Activated CD8-positive, alpha-beta memory T cell treated with anti-CD3 and anti-CD28 coated beads for 24 hours (primary cell): ENCODE results near the gene CAND2.
A peak's percentile ranks its signal among the peaks of the same experiment; 100 is the strongest.
"Not testable (repeated sequence)": the region's sequence is repeated elsewhere in the genome, so short reads cannot be mapped to it uniquely, and the experiment has no call there.

Experiments used
- DNase-seq: peaks from one replicate; pipeline ENCODE4 v3.0.0-alpha.2; 2020

CAND2 gene

DNA sequence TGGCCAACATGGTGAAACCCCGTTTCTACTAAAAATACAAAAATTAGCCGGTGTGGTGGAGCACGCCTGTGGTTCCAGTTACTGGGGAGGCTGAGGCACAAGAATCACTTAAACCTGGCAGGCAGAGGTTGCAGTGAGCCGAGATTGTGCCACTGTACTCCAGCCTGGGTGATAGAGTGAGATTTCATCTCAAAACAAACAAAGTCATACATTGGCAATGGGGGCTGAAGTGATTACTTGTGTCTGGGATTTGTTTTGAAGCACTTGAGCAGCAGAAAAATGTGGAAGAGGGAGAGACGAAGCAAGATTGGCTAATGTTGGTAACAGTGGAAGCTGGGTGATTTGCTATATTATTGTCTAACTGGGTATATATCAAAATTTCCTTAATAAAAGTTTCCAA is 24.0 kb upstream of the CAND2 start:
- no peak for DNase-seq

GRCh38 chr3:12773030-12773709 is 23.3 kb upstream of the CAND2 start:
- DNase-seq: no peak

GRCh38 chr3:12773710-12774086 is 22.8 kb upstream of the CAND2 start:
- DNase-seq: no peak

GRCh38 chr3:12774619-12775018 is 21.9 kb upstream of the CAND2 start:
- no peak for DNase-seq

DNA sequence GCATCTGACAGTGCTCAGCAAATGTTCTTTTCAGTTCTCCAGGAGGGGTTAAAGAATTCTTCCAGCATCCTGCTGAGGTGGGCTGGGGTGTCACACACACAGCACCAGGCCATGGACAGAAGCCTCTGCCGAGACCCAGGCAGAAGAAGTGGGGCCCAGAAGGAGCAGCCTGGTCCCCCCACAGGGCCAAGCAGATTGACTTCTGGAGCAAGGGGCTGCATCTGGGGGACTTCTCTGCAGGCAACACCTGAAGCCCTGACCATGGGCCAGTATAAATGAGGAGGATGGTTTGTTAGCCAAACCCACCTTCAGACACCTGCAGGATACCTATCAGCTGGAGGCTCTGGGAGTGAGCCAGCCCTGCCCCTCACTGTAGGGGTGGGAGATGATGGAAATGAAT is 21.3 kb upstream of the CAND2 start:
- no peak for DNase-seq

GRCh38 chr3:12775970-12776369 is 20.5 kb upstream of the CAND2 start:
- not testable (repeated sequence) for DNase-seq

DNA sequence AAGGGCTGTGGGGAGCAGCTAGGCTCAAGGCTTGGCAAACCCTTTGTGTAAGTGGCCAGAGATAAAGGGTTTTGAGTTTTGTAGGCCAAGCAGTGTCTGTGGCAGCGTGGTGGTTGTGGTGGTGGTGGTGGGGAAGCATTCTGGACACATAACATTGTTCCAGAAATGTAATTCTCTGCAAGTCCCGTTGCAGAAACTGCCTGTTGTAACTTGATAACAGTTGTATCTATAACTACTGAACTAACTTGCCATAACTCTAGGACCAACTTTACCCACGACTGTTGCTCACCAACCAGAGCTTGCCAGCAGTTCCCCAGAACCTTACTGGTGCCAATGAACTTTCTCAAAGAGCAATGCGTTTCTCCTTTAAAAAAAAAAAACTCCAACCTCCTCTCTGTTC is 19.3 kb upstream of the CAND2 start:
- no peak for DNase-seq

GRCh38 chr3:12780751-12781150 is 15.7 kb upstream of the CAND2 start:
- DNase-seq: no peak

DNA sequence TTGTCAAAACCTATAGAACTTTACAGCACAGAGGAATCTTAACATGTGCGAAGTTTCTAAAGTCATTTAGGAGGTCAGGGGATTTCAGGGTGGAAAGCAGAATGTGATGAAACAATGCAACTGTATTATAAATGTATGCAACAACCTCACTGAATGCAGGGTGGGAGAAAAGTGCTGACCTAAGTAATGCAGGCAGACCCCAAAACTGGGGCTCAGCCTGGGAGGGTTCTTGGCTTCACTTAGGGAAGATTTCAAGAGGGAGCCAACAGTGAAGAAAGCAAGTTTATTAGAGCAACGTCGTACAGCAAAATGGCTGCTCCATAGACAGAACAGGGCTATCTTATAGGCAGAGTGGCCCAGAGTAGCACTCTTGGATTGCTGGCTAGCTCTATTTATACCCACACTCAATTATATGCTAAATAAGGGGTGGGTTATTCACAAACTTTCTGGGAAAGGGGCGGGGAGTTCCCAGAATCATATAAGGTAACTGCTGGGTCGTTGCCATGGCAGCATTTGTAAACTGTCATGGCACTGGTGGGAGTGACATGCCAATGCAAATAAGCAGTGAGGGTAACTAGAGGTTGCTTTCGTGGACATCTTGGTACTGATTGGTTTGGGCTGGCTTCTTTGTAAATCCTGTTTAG is 14.2 kb upstream of the CAND2 start:
- no peak for DNase-seq

DNA sequence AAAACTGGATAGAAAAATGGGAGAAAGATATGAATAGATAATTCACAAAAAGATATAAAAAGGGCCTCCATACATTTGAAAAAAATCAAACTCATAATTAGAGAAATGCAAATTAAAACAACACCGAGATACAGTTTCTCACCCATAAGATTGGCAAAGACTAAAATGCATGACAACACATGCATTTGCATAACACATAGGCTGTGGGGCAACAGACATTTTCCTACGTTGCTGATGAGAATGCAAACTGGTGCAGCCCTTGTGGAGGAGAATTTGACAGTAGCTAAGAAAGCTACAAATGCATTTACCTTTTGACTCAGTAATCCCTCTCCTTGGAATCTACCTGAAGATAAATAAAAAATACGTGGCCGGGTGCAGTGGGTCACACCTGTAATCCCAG is 11.4 kb upstream of the CAND2 start:
- no peak for DNase-seq

DNA sequence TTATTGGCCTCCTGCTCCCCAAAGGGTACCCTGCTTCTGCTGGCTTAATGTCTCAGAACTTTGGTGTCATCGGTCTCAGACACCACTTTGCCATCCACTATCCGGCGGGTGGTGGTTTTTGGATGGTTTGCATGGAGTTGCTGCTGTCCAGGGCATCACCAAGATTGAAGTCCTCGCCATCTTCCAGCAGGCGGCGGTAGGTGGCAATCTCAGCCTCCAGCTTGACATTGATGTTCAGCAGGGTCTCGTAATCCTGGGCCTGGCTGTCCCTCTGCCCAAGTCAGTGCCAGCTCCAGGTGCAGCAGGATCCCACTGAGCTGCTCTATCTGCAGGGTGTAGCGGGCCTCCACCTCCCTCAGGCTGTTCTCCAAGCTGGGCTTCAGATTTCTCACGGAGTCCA is 9.1 kb upstream of the CAND2 start:
- DNase-seq: peak; percentile 88

DNA sequence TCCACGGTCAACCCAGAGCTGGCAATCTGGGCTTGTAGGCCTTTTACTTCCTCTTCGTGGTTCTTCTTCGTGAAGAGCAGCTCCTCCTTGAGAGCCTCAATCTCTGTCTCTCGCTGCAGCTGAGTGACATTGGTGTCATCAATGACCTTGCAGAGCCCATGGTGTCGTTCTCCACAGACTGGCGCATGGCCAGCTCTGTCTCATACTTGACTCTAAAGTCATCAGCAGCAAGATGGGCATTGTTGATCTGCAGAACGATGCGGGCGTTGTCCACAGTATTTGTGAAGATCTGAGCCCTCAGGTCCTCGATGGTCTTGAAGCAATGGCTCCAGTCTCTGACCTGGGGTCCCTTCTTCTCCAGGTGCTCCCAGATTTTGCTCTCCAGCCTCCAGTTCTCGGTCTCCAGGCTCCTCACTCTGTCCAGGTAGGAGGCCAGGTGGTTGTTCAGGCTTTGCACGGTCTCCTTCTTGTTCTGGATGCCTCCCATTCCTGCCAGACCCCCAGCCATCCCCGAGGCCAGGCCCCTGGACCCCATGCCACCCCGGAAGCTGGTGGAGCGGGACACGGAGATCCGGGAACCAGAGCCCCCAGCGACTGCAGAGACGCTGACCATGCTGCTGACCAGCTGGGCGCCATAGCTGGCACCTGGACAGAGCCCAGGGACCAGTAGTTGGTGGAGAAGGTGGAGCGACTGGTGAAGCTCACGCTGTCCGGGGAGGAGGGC is 8.4 kb upstream of the CAND2 start:
- DNase-seq: not testable (repeated sequence)

DNA sequence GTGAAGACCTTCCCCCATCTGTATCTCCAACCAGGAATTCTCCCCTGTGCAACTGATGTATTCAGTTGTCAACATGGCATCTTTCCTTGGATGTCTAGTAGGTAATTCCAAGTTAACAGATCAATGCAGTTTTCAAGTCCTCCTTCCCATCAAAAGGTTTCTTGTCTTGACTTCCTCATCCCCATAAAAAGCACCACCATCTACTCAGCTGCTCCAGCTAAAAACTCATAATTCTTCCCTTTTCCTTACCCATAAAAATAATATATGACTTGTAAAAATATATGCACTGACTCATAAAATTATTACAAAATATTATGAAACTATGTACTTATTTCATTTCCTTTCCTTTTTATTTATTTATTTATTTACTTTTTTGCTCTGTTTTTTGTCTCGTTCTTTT is 5.0 kb upstream of the CAND2 start:
- no peak for DNase-seq

GRCh38 chr3:12793701-12794100 is 2.8 kb upstream of the CAND2 start:
- DNase-seq: no peak

GRCh38 chr3:12797124-12797891 is 828 bp downstream of the CAND2 start:
- no peak for DNase-seq

- no peak for DNase-seq
Measured at GRCh38 chr3:12797892-12798558, 1.5 kb downstream of the CAND2 start.

DNA sequence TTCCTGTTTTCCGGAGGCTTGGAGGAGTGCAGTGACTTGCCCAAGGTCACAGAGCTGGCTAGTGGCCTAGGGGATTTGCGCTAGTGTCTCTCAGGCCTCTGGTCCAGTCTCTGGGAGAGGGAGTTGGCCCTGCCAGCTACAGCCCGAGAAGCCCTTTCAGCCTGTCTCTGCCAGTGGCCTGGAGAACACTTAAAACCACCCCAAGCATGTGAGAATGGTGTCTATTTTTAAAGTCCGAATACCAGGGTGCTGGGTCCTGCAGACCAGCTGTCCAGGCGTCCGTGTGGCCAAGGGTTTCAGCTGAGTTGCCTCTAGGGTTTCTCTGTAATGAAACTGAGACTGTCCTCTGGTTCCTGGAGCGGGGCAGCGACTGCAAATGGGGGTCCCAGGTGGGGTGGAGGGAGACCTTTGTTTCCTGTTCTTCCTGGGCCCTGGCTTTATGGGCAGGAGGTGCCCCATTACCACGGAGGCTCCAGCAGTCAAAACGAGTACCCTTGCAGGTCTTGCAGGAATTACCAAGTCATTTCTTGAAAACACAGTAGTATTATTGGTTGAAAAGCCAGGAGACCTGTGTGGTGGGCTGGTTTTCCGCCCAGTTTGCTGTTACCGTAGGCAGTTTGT is 2.2 kb downstream of the CAND2 start:
- DNase-seq: no peak

DNA sequence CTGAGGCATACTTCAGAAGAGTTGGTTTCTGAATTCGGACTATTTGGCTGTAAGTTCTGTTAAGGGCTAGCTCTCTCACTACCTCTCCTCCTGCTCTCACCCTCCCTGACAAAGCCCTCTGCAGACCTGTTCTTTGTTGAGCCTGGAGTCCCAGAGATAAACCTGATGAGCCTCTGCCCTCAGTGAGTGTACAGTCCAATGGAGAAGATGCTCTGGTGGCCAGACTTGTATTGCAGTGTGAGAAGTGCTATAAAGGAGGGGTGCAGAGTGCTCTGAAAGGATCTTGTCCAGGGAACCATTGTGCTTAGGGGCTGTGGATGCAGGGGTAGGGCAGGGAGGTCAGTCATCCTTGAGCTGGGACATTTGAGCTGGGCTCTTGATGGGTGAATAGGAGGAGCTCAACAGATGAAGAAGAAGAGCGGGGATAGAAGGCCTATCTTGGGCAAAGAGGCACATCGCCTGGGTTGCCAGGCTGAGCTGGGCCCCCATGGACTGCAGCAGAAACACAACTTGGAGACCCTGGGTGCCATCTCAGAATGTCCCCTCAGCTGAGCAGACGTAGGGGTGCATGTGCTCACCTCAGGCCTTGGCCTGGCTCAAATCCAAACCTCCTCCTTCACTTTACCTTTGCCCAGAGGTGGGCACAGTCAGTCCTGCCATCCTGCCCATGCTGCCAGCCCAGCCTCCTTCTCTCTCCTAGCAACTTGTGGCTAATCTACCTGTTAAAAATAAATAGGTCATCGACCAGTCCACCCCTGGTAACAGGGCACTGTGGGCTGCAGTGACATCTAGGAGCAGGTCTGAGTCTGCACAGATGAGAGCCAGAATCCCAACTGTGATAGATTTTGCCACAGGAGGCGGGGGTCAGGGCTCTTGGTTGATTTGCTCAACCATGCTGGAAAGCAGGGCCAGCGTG is 3.3 kb downstream of the CAND2 start:
- no peak for DNase-seq

GRCh38 chr3:12803371-12803770 is 6.9 kb downstream of the CAND2 start:
- DNase-seq: no peak

DNA sequence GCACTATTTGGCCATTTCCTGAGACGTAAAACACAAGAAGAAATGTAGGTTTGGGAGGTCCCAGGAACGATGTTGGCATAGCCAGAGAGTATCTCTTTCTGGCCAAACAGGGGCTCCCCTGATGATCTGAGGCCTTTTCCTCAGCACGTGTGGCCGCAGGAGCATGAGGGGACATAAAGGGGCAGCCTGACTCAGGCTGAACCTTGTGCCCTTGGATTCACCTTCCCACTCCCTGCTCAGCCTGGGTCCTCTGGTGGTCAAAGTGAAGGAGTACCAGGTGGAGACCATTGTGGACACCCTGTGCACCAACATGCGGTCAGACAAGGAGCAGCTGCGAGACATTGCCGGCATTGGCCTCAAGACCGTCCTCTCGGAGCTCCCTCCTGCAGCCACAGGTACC is 10.6 kb downstream of the CAND2 start:
- no peak for DNase-seq

DNA sequence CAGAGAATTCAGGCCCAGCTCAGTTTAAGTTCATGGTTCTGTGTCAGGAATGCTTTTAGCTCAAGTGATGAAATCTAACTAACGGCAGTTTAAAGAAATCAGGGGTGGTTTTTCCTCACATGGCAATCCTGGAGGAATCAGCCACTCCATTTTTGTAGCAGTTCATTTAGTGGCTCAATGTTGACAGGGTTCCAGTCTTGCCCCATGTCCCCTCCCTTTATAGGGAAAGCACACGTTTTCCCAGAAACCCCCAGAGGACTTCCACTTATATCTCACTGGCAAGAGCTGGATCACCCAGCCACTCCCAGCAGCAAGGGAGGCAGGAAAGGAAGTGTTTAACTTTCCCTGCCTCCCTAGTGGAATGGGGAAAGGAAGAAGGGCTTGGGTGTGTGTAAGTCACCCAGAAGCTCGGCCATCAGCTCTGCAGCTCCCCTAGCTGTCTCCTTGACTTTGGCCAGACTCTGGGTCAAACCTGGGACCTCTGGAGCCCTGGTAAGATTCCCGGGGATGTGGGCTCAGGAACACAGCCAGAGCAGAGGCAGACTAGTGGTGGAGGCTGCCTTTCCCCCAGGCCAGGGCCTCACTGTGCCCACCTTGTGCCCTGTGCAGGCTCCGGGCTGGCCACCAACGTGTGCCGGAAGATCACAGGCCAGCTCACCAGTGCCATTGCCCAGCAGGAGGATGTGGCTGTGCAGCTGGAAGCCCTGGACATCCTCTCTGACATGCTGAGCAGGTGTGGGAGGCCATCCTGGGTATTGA is 11.3 kb downstream of the CAND2 start:
- DNase-seq: no peak
